GM21786 (cell line): ENCODE measurements around the gene EPB41L4B.
"Not testable (repeated sequence)": the region's sequence is repeated elsewhere in the genome, so short reads cannot be mapped to it uniquely, and the experiment has no call there.

Source experiments
- ATAC-seq: cut with Tn5 transposase; IDR thresholded peaks from one replicate; pipeline ENCODE4 v1.9.1; 2021; ENCODE audit not compliant: unreplicated experiment

The EPB41L4B gene

GRCh38 chr9:109129470-109130197, 191.2 kb downstream of the EPB41L4B start:
- no peak for ATAC-seq

DNA sequence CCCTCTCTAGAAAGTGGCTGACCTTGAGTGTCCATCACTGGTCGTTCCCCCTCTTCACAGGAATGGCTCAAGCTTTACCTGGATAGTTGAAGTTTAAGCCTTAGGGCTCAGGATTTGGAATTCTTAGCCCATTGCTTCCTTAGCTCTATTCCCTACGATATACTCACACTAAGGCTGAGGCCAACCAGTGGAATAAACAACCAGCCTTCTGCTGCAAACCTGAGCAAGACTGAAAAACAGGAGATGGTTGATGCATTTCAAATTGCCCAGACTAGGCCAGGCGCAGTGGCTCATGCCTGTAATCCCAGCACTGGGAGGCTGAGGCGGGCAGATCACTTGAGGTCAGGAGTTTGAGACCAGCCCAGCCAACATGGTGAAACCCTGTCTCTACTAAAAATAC, 194.2 kb downstream of the EPB41L4B start:
- ATAC-seq: not testable (repeated sequence)

GRCh38 chr9:109124121-109124520, 196.7 kb downstream of the EPB41L4B start:
- ATAC-seq: no peak

GRCh38 chr9:109122726-109123621, 197.9 kb downstream of the EPB41L4B start:
- ATAC-seq: no peak
